Liver (tissue), 9 donors: Measurements from ENCODE around the gene PRR16. TPM values are rescaled to one million over a fixed set of nuclear protein-coding genes. Genes with fewer than 3 reads are reported as not detected.

Experiments used
- DNase-seq: peaks from one replicate; pipeline ENCODE4 v3.0.0-alpha.2; 2017; ENCODE audit warnings: low spot score
- H3K27ac ChIP-seq, 2 donors: one replicate each; pipeline ENCODE4 v1.7.0; 2013; ENCODE audit warnings: inconsistent platforms in 2 of 2, low read length in 2 of 2, control low read depth in 1 of 2, low read depth in 1 of 2, mild to moderate bottlenecking in 1 of 2
- H3K27me3 ChIP-seq, 4 donors: one replicate each; pipeline versions ENCODE4 v1.6.1 to v1.7.0; 2013; ENCODE audit warnings: low read length in 3 of 4, inconsistent platforms in 1 of 4, mild to moderate bottlenecking in 1 of 4, moderate library complexity in 1 of 4; ENCODE audit not compliant: control insufficient read depth in 4 of 4, insufficient read depth in 4 of 4
- H3K36me3 ChIP-seq, 4 donors: one replicate each; pipeline versions ENCODE4 v1.6.1 to v1.7.0; 2013; ENCODE audit warnings: low read length in 3 of 4, mild to moderate bottlenecking in 3 of 4, low read depth in 1 of 4, moderate library complexity in 1 of 4; ENCODE audit not compliant: control insufficient read depth in 4 of 4, insufficient read depth in 3 of 4
- H3K4me1 ChIP-seq, 4 donors: one replicate each; pipeline versions ENCODE4 v1.6.1 to v1.7.0; 2013; ENCODE audit warnings: low read length in 3 of 4, mild to moderate bottlenecking in 3 of 4, moderate library complexity in 1 of 4; ENCODE audit not compliant: control insufficient read depth in 4 of 4, insufficient read depth in 4 of 4
- H3K4me3 ChIP-seq, 3 donors: one replicate each; pipeline versions ENCODE4 v1.6.1 to v1.7.0; 2013; ENCODE audit warnings: low read length in 3 of 3, control low read depth in 1 of 3, low read depth in 1 of 3, mild to moderate bottlenecking in 1 of 3
- H3K9ac ChIP-seq, 2 donors: one replicate each; pipeline ENCODE4 v1.7.0; 2013; ENCODE audit warnings: low read length in 2 of 2, mild to moderate bottlenecking in 2 of 2, moderate library complexity in 2 of 2, control low read depth in 1 of 2, low read depth in 1 of 2
- H3K9me3 ChIP-seq, 4 donors: one replicate each; pipeline versions ENCODE4 v1.6.1 to v1.7.0; 2013; ENCODE audit warnings: low read length in 3 of 4; ENCODE audit not compliant: control insufficient read depth in 4 of 4
- CTCF ChIP-seq: fragments of 150-350 bp; IDR thresholded peaks from 2 replicates; pipeline ENCODE4 v1.5.1; 2017; ENCODE audit warnings: improper control_type of control experiment, low read depth, low read length; ENCODE audit not compliant: missing input control
- EGR1 ChIP-seq, 2 donors: IDR thresholded peaks; 2 replicates each; pipeline ENCODE4 v1.6.1; 2016 to 2018; ENCODE audit warnings: antibody characterized with exemption in 2 of 2, low read depth in 2 of 2
- FOXA1 ChIP-seq: IDR thresholded peaks from 2 replicates; pipeline ENCODE4 v1.6.1; 2016; ENCODE audit warnings: antibody characterized with exemption
- FOXA2 ChIP-seq: IDR thresholded peaks from 2 replicates; pipeline ENCODE4 v1.6.1; 2016; ENCODE audit warnings: antibody characterized with exemption
- GABPA ChIP-seq, 2 donors: IDR thresholded peaks in 1 of 2; conservative IDR thresholded peaks in 1 of 2; 2 replicates each; pipeline ENCODE4 v1.6.1; 2016; ENCODE audit warnings: antibody characterized with exemption in 2 of 2, mild to moderate bottlenecking in 1 of 2, moderate library complexity in 1 of 2
- HNF4A ChIP-seq, 2 donors: conservative IDR thresholded peaks; 2 replicates each; pipeline ENCODE4 v1.6.1; 2016; ENCODE audit warnings: antibody characterized with exemption in 2 of 2, mild to moderate bottlenecking in 2 of 2
- HNF4G ChIP-seq: IDR thresholded peaks from 2 replicates; pipeline ENCODE4 v1.6.1; 2016; ENCODE audit warnings: antibody characterized with exemption
- JUND ChIP-seq, 2 donors: IDR thresholded peaks; 2 replicates each; pipeline ENCODE4 v1.6.1; 2016; ENCODE audit warnings: antibody characterized with exemption in 2 of 2
- NR2F2 ChIP-seq: IDR thresholded peaks from 2 replicates; pipeline ENCODE4 v1.6.1; 2016; ENCODE audit warnings: antibody characterized with exemption
- REST ChIP-seq: IDR thresholded peaks from 2 replicates; pipeline ENCODE4 v1.6.1; 2016; ENCODE audit warnings: antibody characterized with exemption, mild to moderate bottlenecking
- RXRA ChIP-seq, 2 donors: IDR thresholded peaks; 2 replicates each; pipeline ENCODE4 v1.6.1; 2017 to 2018; ENCODE audit warnings: antibody characterized with exemption in 2 of 2, mild to moderate bottlenecking in 1 of 2
- SP1 ChIP-seq: IDR thresholded peaks from 2 replicates; pipeline ENCODE4 v1.6.1; 2018; ENCODE audit warnings: antibody characterized with exemption, mild to moderate bottlenecking
- TAF1 ChIP-seq: conservative IDR thresholded peaks from 2 replicates; pipeline ENCODE4 v1.6.1; 2016; ENCODE audit warnings: antibody characterized with exemption, mild to moderate bottlenecking
- YY1 ChIP-seq: IDR thresholded peaks from 2 replicates; pipeline ENCODE4 v1.6.1; 2016; ENCODE audit warnings: antibody characterized with exemption, mild to moderate bottlenecking
- WGBS: extraction: QIAGEN DNeasy Blood & Tissue Kit; methylation state at CpG from one replicate; pipeline ENCODE4 v1.1.7; 2013; 5-methylcytosine and 5-hydroxymethylcytosine counted together
- polyA plus RNA-seq, 2 donors: library from polyadenylated mRNA; stranded (reverse) in 1 of 2; unstranded in 1 of 2; fragments of 200-250 nt in 1 of 2; fragments of >200 nt in 1 of 2; fragmentation: Nextera tagmentation in 1 of 2; extraction: Ambion mirVana in 1 of 2; gene quantifications; one replicate each; pipeline versions ENCODE4 v1.2.1 to v1.2.3, GENCODE V29; 2013 to 2015
- total RNA-seq, 2 donors: library from RNA; depleted of rRNA; stranded (reverse); fragments of >200 nt; gene quantifications; one replicate each; pipeline ENCODE4 v1.2.3, GENCODE V29; 2014
- TF ChIP-seq, protein P1 (sequence below): IDR thresholded peaks from 2 replicates; pipeline ENCODE4 v1.6.1; 2016; ENCODE audit warnings: antibody characterized with exemption
- TF ChIP-seq, protein P2 (sequence below): IDR thresholded peaks from 2 replicates; pipeline ENCODE4 v1.6.1; 2016; ENCODE audit warnings: antibody characterized with exemption
- TF ChIP-seq, protein P3 (sequence below): IDR thresholded peaks from 2 replicates; pipeline ENCODE4 v1.6.1; 2016; ENCODE audit warnings: antibody characterized with exemption
- donor health status: healthy.
- donor health status: healthy.
- donor health status: healthy.
- donor health status: healthy.
- donor health status: healthy.

Gene PRR16
- total and polyA plus RNA-seq, 4 donors: 0.14 to 0.42 (median 0.21) TPM

- no peak for DNase-seq
- peaks cover 0 to 3% (median 0%) of the 10 kb centered on the region in 4 donors for H3K27me3 ChIP-seq
- no peak overlapping the region for H3K9ac ChIP-seq
- H3K4me1 ChIP-seq: no peaks in the 10 kb centered on the region
- TF ChIP-seq FOXA1: no peak
- no peak for TF ChIP-seq FOXA2
- no peak for TF ChIP-seq REST
- TF ChIP-seq CTCF: no peak
- TF ChIP-seq, protein P1, sequence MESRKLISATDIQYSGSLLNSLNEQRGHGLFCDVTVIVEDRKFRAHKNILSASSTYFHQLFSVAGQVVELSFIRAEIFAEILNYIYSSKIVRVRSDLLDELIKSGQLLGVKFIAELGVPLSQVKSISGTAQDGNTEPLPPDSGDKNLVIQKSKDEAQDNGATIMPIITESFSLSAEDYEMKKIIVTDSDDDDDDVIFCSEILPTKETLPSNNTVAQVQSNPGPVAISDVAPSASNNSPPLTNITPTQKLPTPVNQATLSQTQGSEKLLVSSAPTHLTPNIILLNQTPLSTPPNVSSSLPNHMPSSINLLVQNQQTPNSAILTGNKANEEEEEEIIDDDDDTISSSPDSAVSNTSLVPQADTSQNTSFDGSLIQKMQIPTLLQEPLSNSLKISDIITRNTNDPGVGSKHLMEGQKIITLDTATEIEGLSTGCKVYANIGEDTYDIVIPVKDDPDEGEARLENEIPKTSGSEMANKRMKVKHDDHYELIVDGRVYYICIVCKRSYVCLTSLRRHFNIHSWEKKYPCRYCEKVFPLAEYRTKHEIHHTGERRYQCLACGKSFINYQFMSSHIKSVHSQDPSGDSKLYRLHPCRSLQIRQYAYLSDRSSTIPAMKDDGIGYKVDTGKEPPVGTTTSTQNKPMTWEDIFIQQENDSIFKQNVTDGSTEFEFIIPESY: no peak
- TF ChIP-seq YY1: no peak
- no peak for TF ChIP-seq EGR1 (IDR thresholded peaks at IDR 0.05; ENCODE audit: low read depth in 2 of 2)
- TF ChIP-seq GABPA (IDR thresholded peaks at IDR 0.05 in 1 of 2, conservative IDR thresholded peaks at IDR 0.05 in 1 of 2): no peak
- TF ChIP-seq, protein P2, sequence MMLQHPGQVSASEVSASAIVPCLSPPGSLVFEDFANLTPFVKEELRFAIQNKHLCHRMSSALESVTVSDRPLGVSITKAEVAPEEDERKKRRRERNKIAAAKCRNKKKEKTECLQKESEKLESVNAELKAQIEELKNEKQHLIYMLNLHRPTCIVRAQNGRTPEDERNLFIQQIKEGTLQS: no peak
- no peak for TF ChIP-seq HNF4A (conservative IDR thresholded peaks at IDR 0.05)
- no peak for TF ChIP-seq HNF4G
- no peak for TF ChIP-seq SP1
- TF ChIP-seq NR2F2: no peak
- no peak for TF ChIP-seq TAF1
- TF ChIP-seq, protein P3, sequence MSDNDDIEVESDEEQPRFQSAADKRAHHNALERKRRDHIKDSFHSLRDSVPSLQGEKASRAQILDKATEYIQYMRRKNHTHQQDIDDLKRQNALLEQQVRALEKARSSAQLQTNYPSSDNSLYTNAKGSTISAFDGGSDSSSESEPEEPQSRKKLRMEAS: no peak
- no peak for TF ChIP-seq RXRA (IDR thresholded peaks at IDR 0.05)
- H3K36me3 ChIP-seq: no peaks in the 10 kb centered on the region
- H3K4me3 ChIP-seq: no peak overlapping the region
- H3K27ac ChIP-seq: no peak overlapping the region
- WGBS: 85% methylated on average over 2 of the region's 2 CpGs
- peaks cover 0 to 3% (median 0%) of the 10 kb centered on the region in 4 donors for H3K9me3 ChIP-seq
Measured at GRCh38 chr5:120610145-120610544, 146.0 kb downstream of the PRR16 start.

DNA sequence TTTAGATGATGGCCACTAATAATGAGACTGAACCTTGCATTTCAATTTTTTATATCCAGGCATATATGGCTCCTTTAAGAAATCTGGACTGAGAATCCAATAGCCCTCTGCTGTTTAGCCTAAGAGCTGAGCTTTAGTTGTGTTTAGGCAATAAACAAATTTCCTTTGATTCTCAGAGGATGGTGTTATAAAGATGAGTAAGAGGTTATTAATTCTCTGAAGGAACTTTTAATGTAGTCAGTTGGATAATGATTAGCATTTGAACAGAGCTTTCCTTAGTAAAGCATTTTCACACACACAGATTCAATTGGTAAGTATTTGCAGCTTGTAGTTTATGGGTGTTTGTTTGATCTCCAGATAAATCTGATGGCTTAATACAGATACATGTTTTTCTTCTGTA is 149.6 kb downstream of the PRR16 start:
- DNase-seq: no peak
- TF ChIP-seq NR2F2 (no peak), RXRA (IDR thresholded peaks at IDR 0.05) (no peak), EGR1 (IDR thresholded peaks at IDR 0.05; ENCODE audit: low read depth in 2 of 2) (no peak), REST (no peak), CTCF (no peak), YY1 (no peak), HNF4G (no peak), FOXA1 (no peak), HNF4A (conservative IDR thresholded peaks at IDR 0.05) (no peak), JUND (IDR thresholded peaks at IDR 0.05) (no peak)
- Histone ChIP-seq H3K27ac (no peak overlapping the region), H3K9ac (no peak overlapping the region), H3K4me1 (no peaks in the 10 kb centered on the region), H3K36me3 (no peaks in the 10 kb centered on the region), H3K9me3 (peaks cover 0 to 3% (median 0%) of the 10 kb centered on the region in 4 donors), H3K4me3 (no peak overlapping the region), H3K27me3 (no peaks in the 10 kb centered on the region)
